T follicular helper cell (primary cell): ENCODE measurements around the gene FILIP1.
A peak's percentile ranks its signal among the peaks of the same experiment; 100 is the strongest.

ENCODE experiments used
- DNase-seq: peaks from one replicate; pipeline ENCODE4 v3.0.0-alpha.2; 2020; ENCODE audit warnings: low read depth

FILIP1 gene

GRCh38 chr6:75268121-75268987, 225.2 kb downstream of the FILIP1 start:
- no peak for DNase-seq

DNA sequence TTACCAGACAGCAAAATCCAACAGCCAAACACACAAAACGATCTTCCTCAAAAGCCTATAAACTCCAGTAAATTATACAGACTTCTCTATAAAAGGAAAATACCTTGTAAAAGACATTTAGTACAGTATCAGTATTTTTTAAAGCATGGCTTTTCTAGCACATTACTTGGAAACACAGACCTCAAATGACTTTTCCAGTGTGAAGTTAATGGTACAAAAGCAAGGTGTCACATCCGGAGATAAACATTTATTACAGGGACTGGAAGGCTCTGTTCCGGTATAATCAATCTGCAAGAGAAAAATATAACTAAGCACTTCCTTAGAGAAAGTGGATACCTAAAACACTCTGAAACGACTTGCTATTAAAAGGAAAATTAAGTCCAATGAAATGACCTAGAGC, 226.1 kb downstream of the FILIP1 start:
- no peak for DNase-seq

DNA sequence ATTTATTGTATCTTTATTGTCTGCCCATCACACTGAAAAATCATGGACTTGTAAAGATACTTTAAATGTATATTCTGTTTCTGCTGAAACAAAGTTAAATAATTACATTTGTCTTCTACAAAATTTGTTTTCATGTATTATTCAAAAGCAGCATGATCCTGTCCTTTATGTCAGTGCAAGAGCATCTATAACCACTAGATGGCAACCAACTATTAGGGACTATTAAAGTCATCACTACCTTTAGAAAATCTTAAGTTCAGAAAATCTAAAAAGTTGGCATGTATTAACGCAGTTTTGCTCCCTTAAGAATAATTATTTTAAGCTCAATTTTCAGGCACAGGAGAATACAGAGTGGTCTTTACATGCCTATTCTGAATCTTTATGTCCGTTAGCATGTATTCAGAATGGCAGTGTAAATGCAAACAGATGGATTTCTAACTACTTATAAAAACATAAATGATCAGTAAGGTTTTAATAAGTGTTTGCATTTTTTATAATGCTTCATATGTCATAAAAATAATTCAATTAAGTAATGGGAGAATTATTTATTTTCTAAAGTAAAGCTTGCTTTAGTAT, 226.8 kb downstream of the FILIP1 start:
- no peak for DNase-seq

DNA sequence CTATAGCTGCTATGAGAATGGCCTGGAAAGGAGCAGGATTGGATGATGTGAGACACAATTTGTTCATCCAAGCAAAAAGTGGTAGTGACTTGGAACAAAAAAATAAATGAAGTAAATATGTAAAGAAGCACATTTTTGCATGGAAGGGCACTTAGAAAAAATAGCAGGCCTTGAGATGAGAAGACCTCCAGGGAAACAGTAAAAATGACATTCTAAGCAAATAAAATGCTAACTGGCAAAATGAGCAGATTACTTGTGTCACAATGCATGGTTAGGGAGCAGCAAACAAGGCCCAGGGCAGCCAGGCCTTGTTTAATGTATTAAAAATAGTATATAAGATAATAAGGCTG, 230.2 kb downstream of the FILIP1 start:
- DNase-seq: no peak

- DNase-seq: no peak
Measured at GRCh38 chr6:75262716-75263400, 230.7 kb downstream of the FILIP1 start.

GRCh38 chr6:75261299-75261698, 232.3 kb downstream of the FILIP1 start:
- no peak for DNase-seq

DNA sequence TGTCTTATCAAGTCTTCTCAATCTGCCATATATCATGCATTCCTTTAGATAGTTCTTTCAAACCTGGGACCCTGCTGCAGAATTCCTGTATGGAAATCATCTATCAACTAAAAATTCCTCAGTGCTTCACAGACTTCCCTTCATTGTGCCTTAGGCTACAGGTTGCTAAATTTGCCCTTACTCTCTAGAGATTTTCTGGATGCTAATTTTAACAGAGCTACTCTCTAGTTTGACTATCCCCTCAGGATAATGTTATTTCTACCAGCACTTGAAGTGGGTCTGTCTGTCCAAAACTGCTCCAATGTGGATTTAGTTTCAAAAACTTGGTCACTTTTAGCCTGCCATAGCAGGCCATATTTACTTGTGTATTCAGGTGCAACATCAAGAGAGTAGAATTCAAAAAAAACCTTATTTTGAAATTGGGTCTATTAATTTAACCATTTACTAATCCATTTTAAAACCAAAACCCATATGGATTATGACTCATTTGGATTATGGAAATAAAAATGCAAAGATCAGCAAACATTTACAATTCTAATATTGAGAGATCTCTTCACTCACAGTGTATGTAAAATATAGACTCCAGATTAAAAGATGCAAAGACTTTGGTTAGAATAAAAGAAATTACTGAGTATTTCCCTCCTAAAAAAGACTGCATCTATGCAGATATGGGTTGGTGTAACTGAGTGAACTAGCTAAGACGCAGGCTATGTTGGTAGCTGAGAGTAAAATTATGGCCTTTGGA, 236.1 kb downstream of the FILIP1 start:
- no peak for DNase-seq

GRCh38 chr6:75250552-75250951, 243.0 kb downstream of the FILIP1 start:
- DNase-seq: no peak

- no peak for DNase-seq
Measured at GRCh38 chr6:75249837-75250236, 243.8 kb downstream of the FILIP1 start.

DNA sequence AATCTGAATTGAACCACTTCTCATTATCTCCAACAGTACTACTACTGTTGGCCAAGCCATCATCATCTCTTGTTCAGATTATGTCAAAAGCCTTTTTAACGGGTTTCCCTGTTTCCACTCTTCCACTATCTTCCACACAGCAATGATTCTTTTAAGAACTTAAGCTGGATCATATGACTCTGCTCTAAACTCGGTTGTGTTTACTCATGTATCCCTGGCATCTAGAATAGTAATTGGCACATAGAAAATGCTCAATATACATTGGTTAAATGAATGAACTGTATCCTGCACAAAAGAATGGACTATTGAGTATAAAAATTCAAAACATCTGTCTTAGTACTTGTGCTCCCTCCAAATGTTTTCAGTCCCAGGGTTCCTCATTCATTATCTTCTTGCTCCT, 247.2 kb downstream of the FILIP1 start:
- DNase-seq: no peak

- no peak for DNase-seq
Measured at GRCh38 chr6:75244063-75244584, 249.5 kb downstream of the FILIP1 start.

DNA sequence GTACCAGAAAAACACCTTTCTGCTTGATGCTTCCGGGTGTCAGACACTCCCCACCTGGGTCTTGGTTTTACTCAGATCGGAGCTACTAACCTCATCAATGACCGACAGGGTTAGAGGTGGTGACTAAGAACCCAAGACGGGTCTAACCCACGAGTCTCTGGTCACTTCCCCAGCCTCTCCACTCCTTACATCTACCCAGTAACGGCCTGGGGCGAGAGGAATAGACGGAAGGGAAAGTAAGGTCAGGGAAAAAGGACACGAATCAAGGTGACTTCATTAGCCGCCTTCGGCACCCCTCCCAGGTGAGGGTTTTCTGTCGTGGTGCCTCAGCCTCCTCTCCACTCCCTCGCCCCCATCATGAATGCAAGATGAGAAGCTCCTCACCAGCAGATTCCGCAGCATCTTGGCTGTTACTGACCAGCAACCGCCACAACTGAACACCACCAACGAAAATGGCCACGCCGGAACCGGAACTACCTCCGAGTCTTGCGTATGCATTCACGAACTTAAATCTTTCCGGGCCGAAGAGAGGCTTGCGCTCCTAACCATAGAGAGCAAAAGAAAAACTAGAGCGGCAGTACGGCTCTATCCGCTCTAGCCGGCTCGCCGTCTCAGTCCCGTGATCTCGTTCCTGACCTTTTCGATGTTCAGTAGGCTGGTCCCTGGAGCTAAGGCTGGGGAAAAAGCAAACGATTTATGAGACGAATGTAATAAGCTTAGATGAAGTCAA, 250.1 kb downstream of the FILIP1 start, which contains the start of gene COX7A2:
TSS of gene COX7A2 (minus strand) at position 469 of the 730 bp plus-strand sequence. CDS start at position 402, 67 bp downstream.
- peak; percentile 75 for DNase-seq
